Tibial nerve (tissue), 4 donors: ENCODE results near the gene ANXA2. TPM values are rescaled to one million over a fixed set of nuclear protein-coding genes. Genes with fewer than 3 reads are reported as not detected.

Experiments used
- DNase-seq, 2 donors: peaks; one replicate each; pipeline ENCODE4 v3.0.0-alpha.2; 2019; ENCODE audit warnings: low spot score in 2 of 2
- H3K27ac ChIP-seq, 4 donors: fragments of 200-600 bp; sonication (generic) in 3 of 4; one replicate each; pipeline ENCODE4 v1.5.1; 2017 to 2019; ENCODE audit warnings: mild to moderate bottlenecking in 1 of 4
- H3K27me3 ChIP-seq, 2 donors: fragments of 200-600 bp; sonication (generic) in 1 of 2; one replicate each; pipeline versions ENCODE4 v1.5.1 to v1.6.0; 2017 to 2019
- H3K36me3 ChIP-seq, 3 donors: fragments of 200-600 bp; sonication (generic); one replicate each; pipeline ENCODE4 v1.5.1; 2018 to 2019
- H3K4me1 ChIP-seq, 4 donors: fragments of 200-600 bp; sonication (generic) in 3 of 4; one replicate each; pipeline ENCODE4 v1.5.1; 2017 to 2019
- H3K4me3 ChIP-seq, 4 donors: fragments of 200-600 bp; sonication (generic) in 3 of 4; one replicate each; pipeline ENCODE4 v1.5.1; 2017 to 2019; ENCODE audit warnings: mild to moderate bottlenecking in 1 of 4, moderate library complexity in 1 of 4
- H3K9me3 ChIP-seq, 4 donors: fragments of 200-600 bp; sonication (generic) in 3 of 4; one replicate each; pipeline ENCODE4 v1.5.1; 2017 to 2019
- EP300 ChIP-seq, 2 donors: sonication (generic); formaldehyde crosslinking; IDR thresholded peaks; one replicate each; pipeline ENCODE4 v1.6.1; 2017; ENCODE audit warnings: antibody characterized with exemption in 2 of 2, mild to moderate bottlenecking in 1 of 2
- POLR2A ChIP-seq, 2 donors: fragments of 450-650 bp; IDR thresholded peaks; one replicate each; pipeline ENCODE4 v1.6.1; 2017; ENCODE audit warnings: antibody characterized with exemption in 2 of 2, mild to moderate bottlenecking in 2 of 2, moderate library complexity in 2 of 2
- WGBS, 2 donors: methylation state at CpG; one replicate each; pipeline ENCODE4 v1.1.5; 2018; 5-methylcytosine and 5-hydroxymethylcytosine counted together
- total RNA-seq, 4 donors: library from RNA; depleted of rRNA; stranded (reverse); fragments of >200 nt; gene quantifications; one replicate each; pipeline ENCODE4 v1.1.0, GENCODE V29; 2016
- TF ChIP-seq, protein P1 (sequence below), 5 experiments: fragments of 200-600 bp in 3 of 5; fragments of 450-650 bp in 2 of 5; sonication (generic) in 3 of 5; IDR thresholded peaks; one replicate each; pipeline ENCODE4 v1.5.1; 2016 to 2019; ENCODE audit warnings: antibody characterized with exemption in 5 of 5, mild to moderate bottlenecking in 3 of 5, moderate library complexity in 2 of 5

ANXA2 gene
- total RNA-seq, 4 donors from 2014 or later, result 747 to 1,181 (median 1,009) TPM

DNA sequence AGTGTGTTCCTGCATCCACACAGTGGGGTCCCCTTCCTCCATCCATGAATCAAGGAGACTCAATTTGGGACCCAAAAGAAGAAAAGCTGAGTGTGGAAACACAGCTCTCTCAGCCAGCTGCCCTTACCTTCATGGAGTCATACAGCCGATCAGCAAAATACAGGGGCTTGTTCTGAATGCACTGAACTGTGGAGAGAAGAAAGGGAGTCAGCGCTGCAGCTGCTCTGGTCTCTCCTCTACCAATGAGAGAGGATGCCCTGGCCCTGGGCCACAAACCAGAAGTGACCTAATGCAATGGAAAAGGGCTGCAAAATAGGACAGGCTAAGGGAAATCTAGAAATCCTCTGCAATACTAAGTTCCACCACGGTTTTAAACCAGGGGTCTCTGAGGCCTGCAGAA is 46.7 kb downstream of the ANXA2 start:
- no peak for DNase-seq
- peak overlapping the region in 1 of 4 donors; percentile 13 for H3K27ac ChIP-seq
- 55 to 65% methylated on average over 3 of the region's 3 CpGs for WGBS, 2 donors
- H3K9me3 ChIP-seq, result no peaks in the 10 kb centered on the region
- H3K4me3 ChIP-seq, result no peak overlapping the region
- no peaks in the 10 kb centered on the region for H3K27me3 ChIP-seq
- H3K4me1 ChIP-seq, result peaks cover 0 to 20% (median 0%) of the 10 kb centered on the region in 4 donors
- peaks cover 14 to 97% (median 57%) of the 10 kb centered on the region in 3 donors for H3K36me3 ChIP-seq
- TF ChIP-seq POLR2A (IDR thresholded peaks at IDR 0.05), result no peak
- no peak for TF ChIP-seq EP300 (IDR thresholded peaks at IDR 0.05)
- TF ChIP-seq, protein P1, sequence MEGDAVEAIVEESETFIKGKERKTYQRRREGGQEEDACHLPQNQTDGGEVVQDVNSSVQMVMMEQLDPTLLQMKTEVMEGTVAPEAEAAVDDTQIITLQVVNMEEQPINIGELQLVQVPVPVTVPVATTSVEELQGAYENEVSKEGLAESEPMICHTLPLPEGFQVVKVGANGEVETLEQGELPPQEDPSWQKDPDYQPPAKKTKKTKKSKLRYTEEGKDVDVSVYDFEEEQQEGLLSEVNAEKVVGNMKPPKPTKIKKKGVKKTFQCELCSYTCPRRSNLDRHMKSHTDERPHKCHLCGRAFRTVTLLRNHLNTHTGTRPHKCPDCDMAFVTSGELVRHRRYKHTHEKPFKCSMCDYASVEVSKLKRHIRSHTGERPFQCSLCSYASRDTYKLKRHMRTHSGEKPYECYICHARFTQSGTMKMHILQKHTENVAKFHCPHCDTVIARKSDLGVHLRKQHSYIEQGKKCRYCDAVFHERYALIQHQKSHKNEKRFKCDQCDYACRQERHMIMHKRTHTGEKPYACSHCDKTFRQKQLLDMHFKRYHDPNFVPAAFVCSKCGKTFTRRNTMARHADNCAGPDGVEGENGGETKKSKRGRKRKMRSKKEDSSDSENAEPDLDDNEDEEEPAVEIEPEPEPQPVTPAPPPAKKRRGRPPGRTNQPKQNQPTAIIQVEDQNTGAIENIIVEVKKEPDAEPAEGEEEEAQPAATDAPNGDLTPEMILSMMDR (IDR thresholded peaks at IDR 0.05), result no peak

DNA sequence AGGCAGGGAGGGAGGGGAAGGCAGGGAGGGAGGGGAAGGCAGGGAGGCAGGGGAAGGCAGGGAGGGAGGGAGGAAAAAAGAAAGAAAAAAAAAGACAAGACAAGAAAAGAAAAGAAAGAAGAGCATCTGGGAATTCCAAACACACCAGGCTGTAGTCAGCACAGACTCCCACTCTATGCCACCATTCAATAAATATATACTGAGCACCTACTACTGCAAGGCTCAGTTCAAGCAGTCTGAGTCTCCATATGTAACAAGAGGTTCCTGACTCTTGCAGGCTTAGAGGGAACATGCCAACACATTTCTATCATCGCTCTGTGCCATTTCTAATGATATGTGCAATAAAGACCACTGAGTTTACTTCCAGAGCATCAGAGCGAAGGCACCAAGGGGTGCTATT is 47.7 kb downstream of the ANXA2 start:
- 88 to 94% methylated on average over 2 of the region's 2 CpGs for WGBS, 2 donors
- Histone ChIP-seq H3K27ac (peak overlapping the region in 2 of 4 donors; percentile 13 to 26), H3K9me3 (no peaks in the 10 kb centered on the region), H3K4me3 (no peak overlapping the region), H3K36me3 (peaks cover 14 to 97% (median 51%) of the 10 kb centered on the region in 3 donors), H3K4me1 (peaks cover 0 to 29% (median 0%) of the 10 kb centered on the region in 4 donors), H3K27me3 (no peaks in the 10 kb centered on the region)
- TF ChIP-seq, protein P1 (IDR thresholded peaks at IDR 0.05), result no peak
- no peak for TF ChIP-seq POLR2A (IDR thresholded peaks at IDR 0.05)
- TF ChIP-seq EP300 (IDR thresholded peaks at IDR 0.05), result no peak
- DNase-seq, result no peak

DNA sequence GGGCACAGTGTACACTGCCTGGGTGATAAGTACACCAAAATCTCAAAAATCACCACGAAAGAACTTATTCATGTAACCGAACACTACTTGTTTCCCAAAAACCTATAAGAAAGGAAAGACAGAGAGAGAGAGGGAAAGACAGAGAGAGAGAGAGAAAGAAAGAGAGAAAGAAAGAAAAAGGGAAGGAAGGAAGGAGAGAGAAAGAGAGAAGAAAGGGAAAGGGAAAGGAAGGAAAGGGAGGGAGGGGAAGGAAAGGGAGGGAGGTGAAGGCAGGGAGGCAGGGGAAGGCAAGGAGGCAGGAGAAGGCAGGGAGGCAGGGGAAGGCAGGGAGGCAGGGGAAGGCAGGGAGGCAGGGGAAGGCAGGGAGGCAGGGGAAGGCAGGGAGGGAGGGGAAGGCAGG is 48.2 kb downstream of the ANXA2 start:
- no peak for DNase-seq
- no peak overlapping the region for H3K27ac ChIP-seq
- no peak overlapping the region for H3K4me3 ChIP-seq
- H3K9me3 ChIP-seq, result no peaks in the 10 kb centered on the region
- TF ChIP-seq, protein P1 (IDR thresholded peaks at IDR 0.05), result no peak
- TF ChIP-seq POLR2A (IDR thresholded peaks at IDR 0.05) (no peak), EP300 (IDR thresholded peaks at IDR 0.05) (no peak)
- H3K36me3 ChIP-seq, result peaks cover 14 to 95% (median 49%) of the 10 kb centered on the region in 3 donors
- peaks cover 0 to 31% (median 0%) of the 10 kb centered on the region in 4 donors for H3K4me1 ChIP-seq
- 76 to 85% methylated on average over 2 of the region's 2 CpGs for whole genome bisulfite sequencing, 2 donors
- H3K27me3 ChIP-seq, result no peaks in the 10 kb centered on the region

DNA sequence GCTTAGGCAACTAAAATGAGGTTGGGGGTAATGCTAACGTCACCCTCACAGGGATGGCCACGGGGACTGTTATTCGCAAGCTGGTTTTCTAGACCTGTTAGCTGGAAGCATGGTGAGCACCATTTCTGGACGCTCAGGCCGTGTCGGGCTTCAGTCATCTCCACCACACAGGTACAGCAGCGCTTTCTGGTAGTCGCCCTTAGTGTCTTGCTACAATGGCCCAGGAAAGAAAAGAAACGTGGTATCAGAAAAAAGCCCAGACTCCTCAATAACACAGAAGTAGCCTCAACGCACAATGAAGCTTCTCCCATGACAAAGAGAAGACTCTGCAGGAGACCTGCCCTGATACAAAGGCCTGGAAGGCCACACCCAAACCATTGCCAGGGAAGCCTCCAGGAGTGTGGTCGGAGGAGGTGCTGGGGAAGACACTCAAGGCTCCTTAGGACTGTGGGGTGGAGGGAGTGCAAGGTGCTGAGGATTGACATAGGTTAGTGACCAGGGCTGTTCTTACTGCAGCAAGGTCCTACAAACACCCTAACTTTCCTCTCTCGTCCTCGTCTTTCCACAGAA is 50.2 kb downstream of the ANXA2 start:
- DNase-seq, result no peak
- peaks cover 0 to 37% (median 0%) of the 10 kb centered on the region in 4 donors for H3K4me1 ChIP-seq
- peaks cover 14 to 75% (median 39%) of the 10 kb centered on the region in 3 donors for H3K36me3 ChIP-seq
- WGBS, 2 donors, result 87% methylated on average over 13 of the region's 13 CpGs
- no peak overlapping the region for H3K4me3 ChIP-seq
- no peak for TF ChIP-seq EP300 (IDR thresholded peaks at IDR 0.05)
- TF ChIP-seq POLR2A (IDR thresholded peaks at IDR 0.05), result no peak
- TF ChIP-seq, protein P1 (IDR thresholded peaks at IDR 0.05), result no peak
- no peaks in the 10 kb centered on the region for H3K27me3 ChIP-seq
- H3K9me3 ChIP-seq, result no peaks in the 10 kb centered on the region
- H3K27ac ChIP-seq, result no peak overlapping the region

DNA sequence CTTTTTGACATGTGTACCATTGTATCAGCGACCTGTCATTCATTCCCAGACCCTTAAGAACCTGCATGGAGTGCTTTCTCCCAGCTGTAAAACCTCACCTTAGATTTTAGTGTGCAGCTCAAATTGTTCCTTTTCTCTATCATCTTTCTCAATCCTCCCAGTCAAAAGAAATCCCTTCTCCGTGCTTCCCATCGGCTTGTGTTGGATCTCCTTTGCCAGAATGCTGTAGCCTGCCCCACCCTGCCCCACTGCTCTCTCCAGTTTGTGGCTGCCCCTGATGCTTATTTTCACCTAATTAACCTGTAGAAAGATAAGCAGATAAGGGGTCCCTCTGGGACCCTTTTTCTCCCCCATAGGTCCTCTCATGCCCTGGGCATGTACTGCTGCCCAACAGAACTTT is 51.1 kb downstream of the ANXA2 start:
- no peak overlapping the region for H3K27ac ChIP-seq
- H3K27me3 ChIP-seq, result no peaks in the 10 kb centered on the region
- no peak overlapping the region for H3K4me3 ChIP-seq
- H3K4me1 ChIP-seq, result peaks cover 0 to 37% (median 0%) of the 10 kb centered on the region in 4 donors
- TF ChIP-seq POLR2A (IDR thresholded peaks at IDR 0.05), result no peak
- TF ChIP-seq, protein P1 (IDR thresholded peaks at IDR 0.05), result no peak
- no peak for TF ChIP-seq EP300 (IDR thresholded peaks at IDR 0.05)
- H3K36me3 ChIP-seq, result peaks cover 11 to 66% (median 39%) of the 10 kb centered on the region in 3 donors
- H3K9me3 ChIP-seq, result no peaks in the 10 kb centered on the region
- 83 to 97% methylated on average over 3 of the region's 3 CpGs for WGBS, 2 donors
- DNase-seq, result no peak
